Ascending aorta (tissue), 2 donors: ENCODE measurements around the gene NLRP3. TPM values are rescaled to one million over a fixed set of nuclear protein-coding genes. Genes with fewer than 3 reads are reported as not detected.

Experiments
- DNase-seq, 2 donors: peaks; one replicate each; pipeline ENCODE4 v3.0.0-alpha.2; 2019; ENCODE audit warnings: low spot score in 2 of 2
- H3K27ac ChIP-seq, 2 donors: fragments of 200-600 bp; sonication (generic); one replicate each; pipeline ENCODE4 v1.5.1; 2016 to 2017; ENCODE audit warnings: mild to moderate bottlenecking in 1 of 2
- H3K27me3 ChIP-seq: fragments of 200-600 bp; sonication (generic); one replicate; pipeline ENCODE4 v1.5.1; 2017
- H3K36me3 ChIP-seq, 2 donors: fragments of 200-600 bp; sonication (generic); one replicate each; pipeline ENCODE4 v1.5.1; 2016
- H3K4me1 ChIP-seq, 2 donors: fragments of 200-600 bp; sonication (generic); one replicate each; pipeline ENCODE4 v1.5.1; 2016 to 2017; ENCODE audit warnings: mild to moderate bottlenecking in 1 of 2
- H3K4me3 ChIP-seq, 2 donors: fragments of 200-600 bp; sonication (generic); one replicate each; pipeline ENCODE4 v1.5.1; 2016 to 2017; ENCODE audit warnings: mild to moderate bottlenecking in 1 of 2
- H3K9me3 ChIP-seq, 2 donors: fragments of 200-600 bp; sonication (generic); one replicate each; pipeline ENCODE4 v1.5.1; 2016
- intact Hi-C: fragments of 100-400 bp; cut with DNase I; formaldehyde crosslinking; loops from one replicate; pipeline ENCODE4 v1.15.1; 2023
- total RNA-seq: library from RNA; depleted of rRNA; stranded (reverse); fragments of >200 nt; gene quantifications from one replicate; pipeline ENCODE4 v1.1.0, GENCODE V29; 2016
- TF ChIP-seq, protein P1 (sequence below), 3 experiments: fragments of 200-600 bp in 2 of 3; fragments of 450-650 bp in 1 of 3; sonication (generic) in 2 of 3; IDR thresholded peaks; one replicate each; pipeline ENCODE4 v1.5.1; 2016 to 2019; ENCODE audit warnings: antibody characterized with exemption in 3 of 3, mild to moderate bottlenecking in 1 of 3, moderate library complexity in 1 of 3

The NLRP3 gene
- total RNA-seq, 1 donor from 2014 or later: 0.11 TPM

GRCh38 chr1:247435759-247436147, 19.8 kb downstream of the NLRP3 start:
- H3K36me3 ChIP-seq: no peaks in the 10 kb centered on the region
- H3K9me3 ChIP-seq: no peaks in the 10 kb centered on the region
- no peaks in the 10 kb centered on the region for H3K4me1 ChIP-seq
- no peak overlapping the region for H3K27ac ChIP-seq
- H3K4me3 ChIP-seq: no peak overlapping the region
- no peak for DNase-seq
- H3K27me3 ChIP-seq: no peaks in the 10 kb centered on the region
- TF ChIP-seq, protein P1, sequence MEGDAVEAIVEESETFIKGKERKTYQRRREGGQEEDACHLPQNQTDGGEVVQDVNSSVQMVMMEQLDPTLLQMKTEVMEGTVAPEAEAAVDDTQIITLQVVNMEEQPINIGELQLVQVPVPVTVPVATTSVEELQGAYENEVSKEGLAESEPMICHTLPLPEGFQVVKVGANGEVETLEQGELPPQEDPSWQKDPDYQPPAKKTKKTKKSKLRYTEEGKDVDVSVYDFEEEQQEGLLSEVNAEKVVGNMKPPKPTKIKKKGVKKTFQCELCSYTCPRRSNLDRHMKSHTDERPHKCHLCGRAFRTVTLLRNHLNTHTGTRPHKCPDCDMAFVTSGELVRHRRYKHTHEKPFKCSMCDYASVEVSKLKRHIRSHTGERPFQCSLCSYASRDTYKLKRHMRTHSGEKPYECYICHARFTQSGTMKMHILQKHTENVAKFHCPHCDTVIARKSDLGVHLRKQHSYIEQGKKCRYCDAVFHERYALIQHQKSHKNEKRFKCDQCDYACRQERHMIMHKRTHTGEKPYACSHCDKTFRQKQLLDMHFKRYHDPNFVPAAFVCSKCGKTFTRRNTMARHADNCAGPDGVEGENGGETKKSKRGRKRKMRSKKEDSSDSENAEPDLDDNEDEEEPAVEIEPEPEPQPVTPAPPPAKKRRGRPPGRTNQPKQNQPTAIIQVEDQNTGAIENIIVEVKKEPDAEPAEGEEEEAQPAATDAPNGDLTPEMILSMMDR (IDR thresholded peaks at IDR 0.05): no peak
- intact Hi-C loops: no loop called here

GRCh38 chr1:247437551-247438505, 21.9 kb downstream of the NLRP3 start:
- DNase-seq: no peak
- Histone ChIP-seq H3K4me3 (no peak overlapping the region), H3K4me1 (no peaks in the 10 kb centered on the region), H3K36me3 (no peaks in the 10 kb centered on the region), H3K9me3 (no peaks in the 10 kb centered on the region), H3K27me3 (no peaks in the 10 kb centered on the region), H3K27ac (no peak overlapping the region)
- TF ChIP-seq, protein P1 (IDR thresholded peaks at IDR 0.05): no peak
- intact Hi-C loops: no loop called here

GRCh38 chr1:247440001-247440620, 24.1 kb downstream of the NLRP3 start:
- no peaks in the 10 kb centered on the region for H3K4me1 ChIP-seq
- H3K27ac ChIP-seq: no peak overlapping the region
- no peak for DNase-seq
- no peaks in the 10 kb centered on the region for H3K36me3 ChIP-seq
- H3K27me3 ChIP-seq: no peaks in the 10 kb centered on the region
- no peaks in the 10 kb centered on the region for H3K9me3 ChIP-seq
- no peak overlapping the region for H3K4me3 ChIP-seq
- TF ChIP-seq, protein P1 (IDR thresholded peaks at IDR 0.05): no peak
- intact Hi-C loops: no loop called here

DNA sequence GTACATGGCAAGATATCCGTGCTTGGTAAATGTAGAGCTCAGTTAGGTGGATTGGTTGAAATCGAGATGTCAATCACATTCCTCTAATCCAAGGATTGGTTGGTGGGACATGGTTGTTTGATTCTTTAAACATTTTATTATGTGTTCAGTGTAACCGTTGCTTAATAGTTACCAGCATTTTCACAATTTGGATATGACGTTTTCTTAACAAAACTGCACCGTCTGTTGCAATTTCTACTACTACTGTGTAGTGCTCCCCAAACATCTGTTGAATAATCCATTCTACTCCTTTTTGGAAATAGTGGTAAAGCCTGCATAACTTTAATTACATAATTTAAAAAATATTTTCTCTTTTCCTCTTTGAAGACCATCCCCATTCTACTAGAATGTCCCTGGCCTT, 25.6 kb downstream of the NLRP3 start:
- no peaks in the 10 kb centered on the region for H3K27me3 ChIP-seq
- H3K36me3 ChIP-seq: no peaks in the 10 kb centered on the region
- no peak overlapping the region for H3K27ac ChIP-seq
- no peak overlapping the region for H3K4me3 ChIP-seq
- TF ChIP-seq, protein P1 (IDR thresholded peaks at IDR 0.05): no peak
- no peaks in the 10 kb centered on the region for H3K9me3 ChIP-seq
- DNase-seq: no peak
- H3K4me1 ChIP-seq: no peaks in the 10 kb centered on the region
- intact Hi-C loops: no loop called here

- Histone ChIP-seq H3K27ac (no peak overlapping the region), H3K9me3 (no peaks in the 10 kb centered on the region), H3K27me3 (no peaks in the 10 kb centered on the region), H3K36me3 (no peaks in the 10 kb centered on the region), H3K4me1 (no peaks in the 10 kb centered on the region), H3K4me3 (no peak overlapping the region)
- intact Hi-C loops: no loop called here
- no peak for DNase-seq
- TF ChIP-seq, protein P1 (IDR thresholded peaks at IDR 0.05): no peak
Measured at GRCh38 chr1:247442164-247442563, 26.2 kb downstream of the NLRP3 start.
